Endothelial cell of umbilical vein (primary cell): Measurements from ENCODE around the gene RAI1. TPM values are rescaled to one million over a fixed set of nuclear protein-coding genes. Genes with fewer than 3 reads are reported as not detected.
A peak's percentile ranks its signal among the peaks of the same experiment; 100 is the strongest.

Experiments used
- BruUV-seq: library from RNA; stranded (reverse); fragments of 400-500 nt; replicated peaks from 2 replicates; lab custom pipeline; 2021; lab: Mats Ljungman, UMichigan
- CTCF ChIA-PET: fragments of 300-600, 350-600 bp; sonication (Branson Sonifier 250); formaldehyde crosslinking; loops from one replicate; lab custom pipeline; 2021; ENCODE audit warnings: antibody characterized with exemption, inconsistent platforms; lab: Charles Lee
- POLR2A ChIA-PET: fragments of 300-600, 350-600 bp; sonication (Branson Sonifier 250); formaldehyde crosslinking; loops from one replicate; lab custom pipeline; 2021; ENCODE audit warnings: antibody characterized with exemption, inconsistent platforms; lab: Charles Lee
- DNase-seq: peaks from one replicate; pipeline ENCODE4 v3.0.0-alpha.2; 2011; ENCODE audit warnings: low read depth, low spot score
- FAIRE-seq: peaks from 2 replicates; lab custom pipeline; 2011; peaks lifted over from hg19 to GRCh38; lab: Jason Lieb, UNC
- H2AFZ ChIP-seq: 2 replicates; pipeline ENCODE4 v1.6.0; 2012; ENCODE audit warnings: low read depth, low read length, control low read depth, inconsistent platforms
- H3K27ac ChIP-seq: 2 replicates; pipeline ENCODE4 v1.5.1; 2011; ENCODE audit warnings: low read depth, mild to moderate bottlenecking, control low read depth, low read length, moderate library complexity; ENCODE audit not compliant: insufficient read depth
- H3K27me3 ChIP-seq, 2 experiments: 2 replicates each; pipeline versions ENCODE4 v1.6.0 to v1.6.1; 2011; ENCODE audit warnings: low read length in 2 of 2, mixed read lengths in 1 of 2; ENCODE audit not compliant: control insufficient read depth in 2 of 2, insufficient read depth in 2 of 2
- H3K36me3 ChIP-seq, 2 experiments: 2 replicates in 1 of 2; 3 replicates in 1 of 2; pipeline ENCODE4 v1.5.1; 2011; ENCODE audit warnings: low read length in 2 of 2, mild to moderate bottlenecking in 1 of 2, moderate library complexity in 1 of 2; ENCODE audit not compliant: control insufficient read depth in 2 of 2, insufficient read depth in 2 of 2; ENCODE audit errors: extremely low read depth in 1 of 2
- H3K4me1 ChIP-seq: 3 replicates; pipeline ENCODE4 v1.5.1; 2011; ENCODE audit warnings: mild to moderate bottlenecking, low read length; ENCODE audit not compliant: control insufficient read depth, insufficient read depth; ENCODE audit errors: extremely low read depth
- H3K4me2 ChIP-seq: 2 replicates; pipeline ENCODE4 v1.6.1; 2011; ENCODE audit warnings: low read length, control low read depth, mixed read lengths; ENCODE audit not compliant: insufficient read depth
- H3K4me3 ChIP-seq, 3 experiments: fragments of 200-600 bp in 1 of 3; sonication (generic), shearing (Covaris generic) in 1 of 3; replicated peaks in 1 of 3; 2 replicates each; pipeline ENCODE4 v1.5.1; 2011 to 2016; ENCODE audit warnings: control low read depth in 3 of 3, low read length in 3 of 3, mild to moderate bottlenecking in 2 of 3, inconsistent platforms in 1 of 3, low read depth in 1 of 3, moderate library complexity in 1 of 3; ENCODE audit not compliant: insufficient read depth in 1 of 3
- H3K79me2 ChIP-seq: 2 replicates; pipeline ENCODE4 v1.6.0; 2012; ENCODE audit warnings: low read length, inconsistent platforms; ENCODE audit not compliant: control insufficient read depth, insufficient read depth
- H3K9ac ChIP-seq: replicated peaks from 2 replicates; pipeline ENCODE3; 2011; ENCODE audit warnings: low read length, control low read depth; ENCODE audit not compliant: insufficient read depth; ENCODE audit errors: extremely low read depth
- H3K9me1 ChIP-seq: replicated peaks from 3 replicates; pipeline ENCODE4 v1.6.0; 2011; ENCODE audit warnings: mild to moderate bottlenecking, low read length; ENCODE audit not compliant: control insufficient read depth, insufficient read depth; ENCODE audit errors: extremely low read depth
- H3K9me3 ChIP-seq: replicated peaks from 2 replicates; pipeline ENCODE4 v1.5.1; 2012; ENCODE audit warnings: low read length, inconsistent platforms; ENCODE audit not compliant: control insufficient read depth, insufficient read depth
- H4K20me1 ChIP-seq: replicated peaks from 2 replicates; pipeline ENCODE3; 2011; ENCODE audit warnings: mild to moderate bottlenecking, low read length; ENCODE audit not compliant: control insufficient read depth, insufficient read depth; ENCODE audit errors: extremely low read depth
- EZH2 ChIP-seq: IDR thresholded peaks from 2 replicates; pipeline ENCODE4 v1.6.1; 2012; ENCODE audit warnings: borderline replicate concordance, low read depth, mild to moderate bottlenecking, moderate library complexity, low read length, inconsistent platforms; ENCODE audit not compliant: severe bottlenecking
- FOS ChIP-seq: IDR thresholded peaks from 2 replicates; pipeline ENCODE4 v1.6.1; 2011; ENCODE audit warnings: mild to moderate bottlenecking, low read length, moderate library complexity, borderline replicate concordance; ENCODE audit not compliant: insufficient read depth
- GATA2 ChIP-seq: IDR thresholded peaks from 2 replicates; pipeline ENCODE4 v1.7.0; 2011; ENCODE audit warnings: low read depth, mild to moderate bottlenecking, moderate library complexity, mixed read lengths, low read length; ENCODE audit not compliant: insufficient read length, insufficient read depth
- JUN ChIP-seq: IDR thresholded peaks from 2 replicates; pipeline ENCODE4 v1.6.1; 2011; ENCODE audit warnings: borderline replicate concordance, low read depth; ENCODE audit not compliant: insufficient read length, insufficient read depth
- MYC ChIP-seq: IDR thresholded peaks from one replicate; pipeline ENCODE4 v1.6.1; 2011; ENCODE audit warnings: mild to moderate bottlenecking, low read depth, low read length
- POLR2A ChIP-seq: IDR thresholded peaks from 2 replicates; pipeline ENCODE4 v1.6.1; 2012; ENCODE audit warnings: low read depth, mild to moderate bottlenecking, control low read depth, low read length
- dilution Hi-C: fragments of 300-500 bp; cut with MboI; formaldehyde crosslinking; loops from one replicate; pipeline ENCODE4 v1.15.0; 2019; ENCODE audit warnings: low sequenced_read_pairs; ENCODE audit not compliant: extremely low pct_ligation_motif_present
- intact Hi-C: fragments of 100-400 bp; cut with micrococcal nuclease; formaldehyde crosslinking; loops from one replicate; pipeline ENCODE4 v1.10.0; 2022
- polyA plus RNA-seq, 4 experiments: library from polyadenylated mRNA; depleted of rRNA in 3 of 4; stranded (reverse) in 3 of 4; unstranded in 1 of 4; fragments of >200 nt; gene quantifications; 2 replicates each; pipeline versions ENCODE4 v1.2.1 to v1.2.3, GENCODE V29; 2011 to 2012; ENCODE audit warnings: missing spikeins in 1 of 4
- total RNA-seq: library from RNA; stranded (reverse); gene quantifications from 2 replicates; pipeline ENCODE4 v1.2.3, GENCODE V29; 2021
- TF ChIP-seq, protein P1 (sequence below): IDR thresholded peaks from 2 replicates; pipeline ENCODE4 v1.6.1; 2011; ENCODE audit not compliant: insufficient read depth, insufficient read length
- TF ChIP-seq, protein P2 (sequence below), 2 donors: IDR thresholded peaks; 1 replicate in 1 of 2; 2 replicates in 1 of 2; pipeline ENCODE4 v1.5.1; 2011; ENCODE audit warnings: low read length in 2 of 2, mild to moderate bottlenecking in 2 of 2, moderate library complexity in 2 of 2, control low read depth in 1 of 2, inconsistent platforms in 1 of 2, low read depth in 1 of 2; ENCODE audit not compliant: insufficient read depth in 1 of 2; ENCODE audit errors: extremely low read depth in 1 of 2

The RAI1 gene
- total and polyA plus RNA-seq, 2 donors (not counting 3 experiments of a cell fraction or from before 2014, with no cell fraction given): 7.8 to 43.3 TPM

DNA sequence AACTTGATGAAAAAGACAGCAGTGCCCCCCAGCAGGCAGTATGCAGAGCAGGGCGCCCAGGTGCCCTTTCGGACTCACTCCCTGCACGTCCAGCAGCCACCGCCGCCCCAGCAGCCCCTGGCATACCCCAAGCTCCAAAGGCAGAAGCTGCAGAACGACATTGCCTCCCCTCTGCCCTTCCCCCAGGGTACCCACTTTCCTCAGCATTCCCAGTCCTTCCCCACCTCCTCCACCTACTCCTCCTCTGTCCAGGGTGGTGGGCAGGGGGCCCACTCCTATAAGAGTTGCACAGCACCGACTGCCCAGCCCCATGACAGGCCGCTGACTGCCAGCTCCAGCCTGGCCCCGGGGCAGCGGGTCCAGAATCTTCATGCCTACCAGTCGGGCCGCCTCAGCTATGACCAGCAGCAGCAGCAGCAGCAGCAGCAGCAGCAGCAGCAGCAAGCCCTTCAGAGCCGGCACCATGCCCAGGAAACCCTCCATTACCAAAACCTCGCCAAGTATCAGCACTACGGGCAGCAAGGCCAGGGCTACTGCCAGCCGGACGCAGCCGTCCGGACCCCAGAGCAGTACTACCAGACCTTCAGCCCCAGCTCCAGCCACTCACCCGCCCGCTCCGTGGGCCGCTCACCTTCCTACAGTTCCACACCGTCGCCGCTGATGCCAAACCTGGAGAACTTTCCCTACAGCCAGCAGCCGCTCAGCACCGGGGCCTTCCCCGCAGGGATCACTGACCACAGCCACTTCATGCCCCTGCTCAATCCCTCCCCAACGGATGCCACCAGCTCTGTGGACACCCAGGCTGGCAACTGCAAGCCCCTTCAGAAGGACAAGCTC lies 112.3 kb downstream of the RAI1 start:
- TF ChIP-seq, protein P1, sequence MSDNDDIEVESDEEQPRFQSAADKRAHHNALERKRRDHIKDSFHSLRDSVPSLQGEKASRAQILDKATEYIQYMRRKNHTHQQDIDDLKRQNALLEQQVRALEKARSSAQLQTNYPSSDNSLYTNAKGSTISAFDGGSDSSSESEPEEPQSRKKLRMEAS: no peak
- TF ChIP-seq JUN (no peak), FOS (no peak), EZH2 (no peak), GATA2 (no peak), MYC (no peak), POLR2A (no peak)
- TF ChIP-seq, protein P2, sequence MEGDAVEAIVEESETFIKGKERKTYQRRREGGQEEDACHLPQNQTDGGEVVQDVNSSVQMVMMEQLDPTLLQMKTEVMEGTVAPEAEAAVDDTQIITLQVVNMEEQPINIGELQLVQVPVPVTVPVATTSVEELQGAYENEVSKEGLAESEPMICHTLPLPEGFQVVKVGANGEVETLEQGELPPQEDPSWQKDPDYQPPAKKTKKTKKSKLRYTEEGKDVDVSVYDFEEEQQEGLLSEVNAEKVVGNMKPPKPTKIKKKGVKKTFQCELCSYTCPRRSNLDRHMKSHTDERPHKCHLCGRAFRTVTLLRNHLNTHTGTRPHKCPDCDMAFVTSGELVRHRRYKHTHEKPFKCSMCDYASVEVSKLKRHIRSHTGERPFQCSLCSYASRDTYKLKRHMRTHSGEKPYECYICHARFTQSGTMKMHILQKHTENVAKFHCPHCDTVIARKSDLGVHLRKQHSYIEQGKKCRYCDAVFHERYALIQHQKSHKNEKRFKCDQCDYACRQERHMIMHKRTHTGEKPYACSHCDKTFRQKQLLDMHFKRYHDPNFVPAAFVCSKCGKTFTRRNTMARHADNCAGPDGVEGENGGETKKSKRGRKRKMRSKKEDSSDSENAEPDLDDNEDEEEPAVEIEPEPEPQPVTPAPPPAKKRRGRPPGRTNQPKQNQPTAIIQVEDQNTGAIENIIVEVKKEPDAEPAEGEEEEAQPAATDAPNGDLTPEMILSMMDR (IDR thresholded peaks at IDR 0.05; ENCODE audit: extremely low read depth in 1 of 2, insufficient read depth in 1 of 2, low read depth in 1 of 2, low read length in 2 of 2): no peak
- Histone ChIP-seq H3K9me1 (no peaks in the 10 kb centered on the region), H3K9ac (no peak overlapping the region), H3K79me2 (no peaks in the 10 kb centered on the region), H3K4me2 (no peak overlapping the region), H4K20me1 (no peaks in the 10 kb centered on the region), H3K9me3 (no peaks in the 10 kb centered on the region), H3K36me3 (peaks cover 7 to 48% of the 10 kb centered on the region in 2 experiments), H2AFZ (no peak overlapping the region), H3K4me1 (no peaks in the 10 kb centered on the region), H3K4me3 (no peak overlapping the region), H3K27me3 (no peaks in the 10 kb centered on the region), H3K27ac (no peak overlapping the region)
- no peak for FAIRE-seq
- ChIA-PET POLR2A (no interaction called here), CTCF (interaction anchor here (0.7 to 1.4 kb wide), 4 partner anchors 12 to 242 kb away, joined by 3 to 4 read pairs (median 3); no protein-coding TSS in a partner anchor)
- dilution Hi-C loops: no loop called here
- intact Hi-C loops: no loop called here
- DNase-seq: no peak
- BruUV-seq: TSS peak; percentile 7
